ENCODE results near the gene MRPS7. TPM values are rescaled to one million over a fixed set of nuclear protein-coding genes. Genes with fewer than 3 reads are reported as not detected.
A peak's percentile ranks its signal among the peaks of the same experiment; 100 is the strongest.

MRPS7 gene
- total RNA-seq, 1 experiment from 2014 or later = 77.5 TPM

DNA sequence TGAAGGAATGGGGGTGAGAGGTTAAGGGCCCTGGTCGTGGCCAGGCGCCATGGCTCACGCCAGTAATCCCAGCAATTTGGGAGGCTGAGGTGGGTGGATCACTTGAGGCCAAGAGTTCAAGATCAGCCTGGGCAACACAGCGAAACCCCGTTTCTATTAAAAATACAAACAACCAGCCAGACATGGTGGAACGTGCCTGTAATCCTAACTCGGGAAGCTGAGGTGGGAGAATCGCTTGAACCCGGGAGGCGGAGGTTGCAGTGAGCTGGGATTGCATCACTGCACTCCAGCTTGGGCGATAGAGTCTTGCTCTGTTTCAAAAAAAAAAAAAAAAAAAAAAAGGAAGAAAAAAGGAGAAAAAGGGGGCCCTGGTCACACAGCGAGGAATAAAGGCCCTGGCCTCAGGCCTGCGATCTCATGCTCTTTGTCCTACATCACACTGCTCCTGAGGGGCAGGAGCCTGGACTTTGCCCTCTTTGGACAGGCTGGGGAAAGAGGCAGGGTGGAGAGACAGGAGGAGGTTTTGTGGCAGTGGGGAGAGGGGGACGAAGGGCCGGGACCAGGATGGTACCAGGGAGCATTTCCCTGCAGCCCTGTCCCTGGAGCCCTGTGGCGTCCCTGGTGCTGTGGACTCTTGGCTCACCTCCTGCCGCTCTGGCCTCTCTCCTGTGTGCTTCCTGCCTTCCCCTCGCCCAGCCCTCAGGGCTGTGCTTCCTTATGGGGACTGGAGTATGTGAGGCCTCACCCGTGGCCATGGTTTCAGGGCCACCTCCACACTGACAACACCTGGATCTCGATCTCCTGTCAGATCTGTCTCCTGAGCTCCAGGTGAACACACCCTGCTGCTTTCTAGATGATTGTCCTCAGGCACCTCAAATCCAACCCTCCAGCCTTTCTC is 47.3 kb downstream of the MRPS7 start:
- DNase-seq (ENCODE audit: low spot score) = peak; percentile 83

GRCh38 chr17:75313941-75314551 is 52.4 kb downstream of the MRPS7 start:
- no peak for DNase-seq (ENCODE audit: low spot score)

DNA sequence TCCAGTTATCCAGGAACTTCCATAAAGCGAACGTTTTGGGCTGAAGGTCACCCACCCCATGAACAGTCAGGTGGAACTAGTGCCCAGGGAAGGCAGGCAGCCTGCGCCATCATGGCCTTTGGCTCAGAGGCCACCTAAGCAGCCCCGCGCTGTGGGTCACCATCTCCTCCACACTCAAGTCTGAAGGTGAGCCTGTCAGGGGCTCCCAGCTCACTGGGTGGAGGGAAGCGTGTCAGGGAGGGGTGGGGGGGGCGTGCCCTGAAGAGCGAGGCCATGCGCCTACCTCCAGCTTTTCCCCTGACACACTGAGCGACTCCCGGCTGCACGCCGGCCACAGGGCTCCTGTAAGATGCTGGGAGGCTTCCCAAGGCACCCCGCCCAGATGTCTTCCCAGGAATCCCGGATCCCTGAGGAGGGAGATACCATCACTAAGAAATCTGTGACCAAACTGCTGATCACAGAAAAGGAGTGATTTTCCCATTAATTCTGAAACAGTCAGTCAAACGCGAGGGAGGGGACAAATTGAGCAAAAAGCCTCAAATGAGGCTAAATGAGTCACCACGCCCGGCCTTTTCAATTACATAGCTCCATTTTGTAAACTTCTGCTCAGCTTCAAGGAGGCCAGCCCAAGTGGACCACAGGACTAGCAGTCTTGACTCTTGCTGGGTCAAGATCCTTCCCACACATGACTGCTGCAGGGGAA is 54.0 kb downstream of the MRPS7 start:
- no peak for DNase-seq (ENCODE audit: low spot score)

Other genes with a start within 250 kb of the MRPS7 start
- 61.7 and 66.4 TPM in 2 replicates for gene MRPL58, start 249.2 kb upstream of the MRPS7 start, total RNA-seq (2014; rRNA removed; shearing (Covaris generic))
- gene ATP5PD, start 214.9 kb upstream of the MRPS7 start, total RNA-seq (2014; rRNA removed; shearing (Covaris generic)) = 127 and 169 TPM in 2 replicates
- gene KCTD2, start 214.7 kb upstream of the MRPS7 start, total RNA-seq (2014; rRNA removed; shearing (Covaris generic)) = 8.9 and 9.2 TPM in 2 replicates
- 231 and 264 TPM in 2 replicates for gene SLC16A5, start 173.9 kb upstream of the MRPS7 start, total RNA-seq (2014; rRNA removed; shearing (Covaris generic))
- gene ARMC7, start 151.9 kb upstream of the MRPS7 start, total RNA-seq (2014; rRNA removed; shearing (Covaris generic)) = 18.3 and 18.8 TPM in 2 replicates
- gene NT5C, start 130.1 kb upstream of the MRPS7 start, total RNA-seq (2014; rRNA removed; shearing (Covaris generic)) = 206 and 233 TPM in 2 replicates
- gene JPT1, start 107.4 kb upstream of the MRPS7 start, total RNA-seq (2014; rRNA removed; shearing (Covaris generic)) = 232 and 245 TPM in 2 replicates
- gene SUMO2, start 78.9 kb upstream of the MRPS7 start, total RNA-seq (2014; rRNA removed; shearing (Covaris generic)) = 151 and 169 TPM in 2 replicates
- gene NUP85, start 56.2 kb upstream of the MRPS7 start, total RNA-seq (2014; rRNA removed; shearing (Covaris generic)) = 60.3 and 61.7 TPM in 2 replicates
- 16.4 and 20.7 TPM in 2 replicates for gene GGA3, start 273 bp upstream of the MRPS7 start, total RNA-seq (2014; rRNA removed; shearing (Covaris generic))
- gene MIF4GD, start 9.4 kb downstream of the MRPS7 start, total RNA-seq (2014; rRNA removed; shearing (Covaris generic)) = 22.8 and 28.8 TPM in 2 replicates
- gene SLC25A19, start 27.6 kb downstream of the MRPS7 start, total RNA-seq (2014; rRNA removed; shearing (Covaris generic)) = 39.8 and 46.4 TPM in 2 replicates
- 135 and 169 TPM in 2 replicates for gene GRB2, start 143.8 kb downstream of the MRPS7 start, total RNA-seq (2014; rRNA removed; shearing (Covaris generic))
- 34.9 and 50.5 TPM in 2 replicates for gene TMEM94, start 194.8 kb downstream of the MRPS7 start, total RNA-seq (2014; rRNA removed; shearing (Covaris generic))